Left kidney (tissue), 2 donors: Measurements from ENCODE around the gene PITPNM3. TPM values are rescaled to one million over a fixed set of nuclear protein-coding genes. Genes with fewer than 3 reads are reported as not detected.

Source experiments
- DNase-seq: peaks from one replicate; pipeline ENCODE4 v3.0.0-alpha.2; 2013
- polyA plus RNA-seq: library from polyadenylated mRNA; unstranded; fragments of 120-200 nt; gene quantifications from one replicate; pipeline ENCODE4 v1.2.1, GENCODE V29; 2013; ENCODE audit not compliant: insufficient read length

The PITPNM3 gene
- polyA plus RNA-seq, 1 donor, result 8.0 TPM

DNA sequence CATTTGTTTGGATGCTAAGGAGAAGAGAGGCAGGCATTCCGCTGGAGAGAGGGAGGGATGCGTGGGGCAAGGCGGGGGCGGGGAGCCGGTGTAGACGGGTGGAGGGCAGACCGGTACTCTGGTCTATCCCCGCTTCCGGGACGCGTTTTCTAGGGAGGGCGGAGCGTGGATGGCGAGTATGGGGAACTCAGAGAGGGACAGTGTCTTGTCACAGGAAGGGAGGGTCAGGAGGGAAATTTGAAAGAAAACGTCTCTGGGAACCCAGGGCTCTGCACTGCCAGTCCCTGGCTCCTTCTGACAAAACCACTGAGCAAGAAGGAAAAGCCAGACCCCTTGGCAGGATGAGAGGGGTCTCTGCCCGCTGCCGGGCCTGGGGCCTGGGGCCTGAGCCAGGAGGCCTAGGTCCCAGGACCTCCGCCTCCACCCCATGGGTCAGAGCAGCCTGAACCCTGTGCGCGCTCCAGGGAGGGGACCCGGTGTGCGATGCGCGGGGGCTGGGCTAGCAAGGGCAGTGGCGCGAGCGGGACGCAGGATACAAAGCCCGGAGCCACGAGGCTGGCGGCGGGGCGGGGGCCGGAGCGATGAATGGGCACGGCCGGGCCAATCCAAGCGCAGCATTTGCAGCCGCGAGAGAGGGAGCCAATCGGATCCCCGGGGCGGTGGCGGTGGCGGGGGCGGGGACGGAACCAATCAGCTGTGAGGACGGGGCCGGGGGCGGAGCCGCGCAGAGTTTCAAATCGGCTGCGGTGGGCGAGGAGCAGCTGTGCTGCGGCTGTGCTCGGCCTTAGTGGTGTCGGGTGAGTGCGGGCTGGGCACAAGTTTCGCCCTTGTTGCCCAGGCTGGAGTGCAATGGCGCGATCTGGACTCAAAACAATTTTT, 112.4 kb downstream of the PITPNM3 start, which contains the start of gene PIMREG:
Gene PIMREG, plus strand, starts transcription at position 764 of the 879 bp plus-strand sequence. CDS start 656 bp downstream, outside the sequence.
- peak; percentile 96 for DNase-seq

- no peak for DNase-seq
Measured at GRCh38 chr17:6442775-6443174, 113.6 kb downstream of the PITPNM3 start.

- DNase-seq, result peak; percentile 60
Measured at GRCh38 chr17:6439951-6440350, 116.4 kb downstream of the PITPNM3 start.

DNA sequence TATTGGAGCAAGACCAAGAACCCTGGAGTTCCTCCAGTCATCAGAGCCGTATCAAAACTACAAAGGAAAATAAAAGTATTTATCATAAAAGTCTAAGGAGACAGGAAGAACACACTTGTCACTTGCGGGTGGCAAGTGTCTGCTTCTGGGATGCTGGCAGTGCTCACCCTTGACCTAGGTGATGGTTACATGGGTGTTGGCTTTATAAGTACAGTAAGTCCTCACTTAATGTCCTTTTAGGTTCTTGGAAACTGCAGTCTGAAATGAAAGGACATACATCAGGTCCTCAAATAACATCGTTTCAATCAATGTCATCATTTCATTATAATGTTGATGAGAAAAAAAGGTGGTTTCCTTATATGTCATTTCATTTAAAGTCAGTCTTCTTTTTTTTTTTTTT, 118.4 kb downstream of the PITPNM3 start:
- DNase-seq, result no peak

DNA sequence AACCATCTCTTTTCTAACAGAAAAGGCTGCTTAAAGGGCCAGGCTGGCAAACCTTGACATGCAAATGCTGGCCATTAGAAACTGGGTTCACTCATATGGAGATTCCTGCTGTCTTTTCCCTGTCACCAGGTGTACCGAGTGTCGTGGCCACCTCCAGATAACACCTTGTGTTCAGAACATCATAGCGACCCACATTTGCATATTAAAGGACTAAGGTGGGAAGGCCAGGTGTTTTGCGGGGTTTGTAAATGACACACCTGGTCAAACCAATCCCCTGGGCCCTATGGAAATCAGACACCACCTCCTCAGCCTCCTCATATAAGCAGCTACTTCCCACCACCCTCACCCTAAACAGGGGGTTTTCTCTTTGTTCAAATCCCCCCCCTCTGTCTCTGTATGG, 118.9 kb downstream of the PITPNM3 start:
- no peak for DNase-seq

DNA sequence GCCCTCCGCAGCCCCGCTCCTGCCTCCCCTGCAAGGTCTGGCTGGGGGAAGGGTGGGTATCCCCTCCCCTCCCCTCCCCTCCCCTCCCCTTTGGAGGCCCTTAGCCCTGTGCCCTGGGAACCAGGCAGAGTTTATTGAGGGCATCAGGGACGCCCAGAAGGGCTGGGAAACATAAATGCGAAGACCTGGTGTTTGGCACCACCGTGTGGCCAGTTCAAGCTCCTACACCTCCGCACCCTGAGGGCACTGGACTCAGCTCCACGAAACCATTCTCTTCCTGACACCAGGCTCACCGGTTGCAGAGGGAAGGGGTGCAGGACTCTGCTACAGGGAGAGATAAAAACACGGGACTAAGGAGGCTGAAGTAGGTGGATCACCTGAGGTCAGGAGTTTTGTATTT, 120.4 kb downstream of the PITPNM3 start:
- DNase-seq, result no peak

- no peak for DNase-seq
Measured at GRCh38 chr17:6435051-6435450, 121.3 kb downstream of the PITPNM3 start, which contains the start of gene AIPL1. Gene AIPL1, minus strand, starts transcription at chr17:6435121. Its CDS starts 17 bp downstream, at chr17:6435104.

- DNase-seq, result no peak
Measured at GRCh38 chr17:6430769-6431168, 125.6 kb downstream of the PITPNM3 start.

DNA sequence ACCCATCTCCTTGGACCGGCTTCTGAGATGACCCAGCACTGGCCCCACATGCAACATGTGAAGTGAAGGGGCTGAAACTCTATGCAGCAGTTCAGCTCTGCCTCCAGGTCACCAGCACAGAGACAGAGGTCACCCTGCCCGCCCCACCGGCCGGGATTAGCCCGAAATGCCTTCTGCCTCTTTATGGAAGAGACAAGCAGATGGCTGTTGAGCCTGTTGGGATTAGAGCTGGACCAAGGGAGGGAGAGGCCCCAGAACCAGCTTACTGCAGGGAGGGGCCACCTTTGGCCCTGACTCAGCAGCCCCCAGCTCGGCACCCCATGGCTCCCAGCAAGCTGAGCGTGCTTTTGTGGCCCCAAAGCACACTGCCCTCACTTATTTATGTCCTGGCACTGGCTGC, 127.1 kb downstream of the PITPNM3 start:
- DNase-seq, result no peak

DNA sequence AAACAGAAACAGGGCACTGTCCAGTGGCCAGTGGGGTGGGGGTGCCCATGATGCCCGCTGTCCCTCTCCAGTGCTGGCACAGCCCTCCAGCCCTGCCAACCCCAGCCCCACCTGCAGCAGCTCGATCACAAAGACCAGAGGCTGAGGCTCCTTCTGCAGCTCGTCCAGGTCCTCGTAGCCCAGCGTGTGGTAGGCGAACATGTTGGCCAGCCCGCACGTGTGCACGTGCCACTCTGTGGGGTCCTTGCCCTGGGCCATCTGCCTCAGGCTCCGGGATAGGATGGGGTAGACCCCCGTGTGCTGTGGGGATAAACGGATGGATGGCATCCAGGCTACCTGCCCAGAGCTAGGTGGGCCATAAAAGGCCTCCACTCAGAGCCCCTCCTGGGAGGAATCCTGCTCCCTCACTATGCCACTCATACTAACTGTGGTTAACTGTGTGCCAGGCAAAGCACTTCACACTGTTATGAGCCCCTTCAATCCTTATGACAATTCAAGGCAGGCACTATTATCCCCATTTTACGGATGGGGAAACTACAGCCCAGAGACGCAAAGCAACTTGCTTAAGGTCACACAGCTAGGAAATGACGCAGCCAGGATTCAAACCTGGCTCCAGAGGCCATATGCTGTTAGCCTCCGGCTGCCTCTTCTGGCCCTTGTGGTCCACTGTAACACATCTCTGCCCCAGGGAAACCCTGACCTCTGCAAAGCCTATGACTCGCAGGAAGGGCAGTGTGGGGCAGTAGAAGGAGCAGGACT, 128.0 kb downstream of the PITPNM3 start:
- DNase-seq, result no peak

DNA sequence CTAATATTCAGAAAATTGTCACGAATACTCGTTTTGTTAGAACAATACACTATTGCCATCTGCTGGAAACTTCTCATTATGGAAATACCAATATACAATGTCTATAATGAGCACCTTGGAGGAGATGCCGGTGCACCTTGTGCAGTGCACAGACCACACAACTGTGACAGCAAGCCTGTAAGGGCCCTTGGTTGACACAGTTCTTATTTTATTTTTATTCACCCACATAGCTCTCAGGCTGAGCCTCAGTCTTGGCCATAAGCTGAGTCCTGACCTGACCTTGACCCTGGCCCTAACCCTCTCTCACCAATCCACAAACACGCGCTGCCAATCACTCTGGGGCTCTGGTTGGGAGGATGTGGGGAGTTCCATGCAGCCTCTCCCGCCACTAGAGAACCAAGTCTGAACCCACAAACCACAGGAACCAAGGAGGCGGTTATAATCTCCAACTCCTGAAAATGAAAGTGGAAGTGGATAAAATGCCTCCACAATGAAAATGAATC, 129.0 kb downstream of the PITPNM3 start:
- no peak for DNase-seq

DNA sequence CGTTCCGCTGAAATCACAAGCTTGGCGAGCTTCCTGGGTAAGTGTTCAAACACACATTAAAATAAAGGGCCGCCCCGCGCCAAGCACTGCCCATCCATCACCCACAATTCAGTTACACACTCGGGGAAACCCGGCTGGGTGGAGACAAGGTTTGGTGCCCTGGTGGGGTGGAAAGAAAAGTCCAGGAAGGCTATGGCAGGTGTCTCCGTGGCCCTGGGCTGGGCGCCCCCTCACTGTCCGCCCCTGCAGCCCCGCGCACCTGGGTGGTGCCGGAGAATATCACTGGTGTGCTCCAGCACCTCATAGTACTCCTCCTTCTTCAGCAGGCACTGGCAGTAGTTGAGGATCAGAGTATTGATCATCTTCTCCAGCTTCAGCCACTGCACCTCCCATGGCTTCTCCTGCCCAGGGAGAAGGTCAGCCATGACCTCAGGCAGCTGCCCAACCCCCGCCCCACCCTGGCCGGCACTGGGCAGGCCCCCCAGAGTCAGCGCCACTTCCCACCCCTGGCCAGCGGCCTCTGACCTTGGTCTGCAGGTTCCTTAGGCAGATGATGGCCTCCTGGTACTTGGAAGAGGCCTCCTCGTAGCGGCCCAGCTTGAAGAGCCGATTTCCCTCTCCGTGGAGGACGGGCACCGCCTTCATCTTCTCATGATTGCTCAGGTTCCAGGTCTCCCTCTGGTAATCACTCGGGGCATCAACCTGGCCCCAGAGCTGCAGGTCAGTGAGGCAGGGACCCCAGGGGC, 129.8 kb downstream of the PITPNM3 start:
- no peak for DNase-seq

DNA sequence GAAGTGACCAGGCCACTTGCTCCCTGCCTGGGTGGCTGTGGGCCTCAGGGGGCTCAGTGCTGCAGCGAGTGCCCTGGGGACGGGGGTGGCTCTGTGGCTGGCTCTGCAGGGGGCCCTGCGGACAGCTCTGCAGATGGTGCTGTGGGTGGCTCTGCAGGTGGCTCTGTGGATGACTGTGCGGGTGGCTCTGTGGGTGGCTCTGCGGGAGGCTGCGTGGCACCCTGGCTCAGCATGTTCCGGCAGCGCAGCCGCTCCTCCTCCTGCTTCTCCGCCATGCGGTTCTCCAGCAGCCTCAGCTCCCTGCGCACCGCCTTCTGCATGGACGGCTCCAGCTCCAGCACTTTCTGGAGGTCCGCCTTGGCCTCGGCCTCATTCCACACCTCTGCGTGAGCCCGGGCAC, 130.9 kb downstream of the PITPNM3 start:
- DNase-seq, result no peak

DNA sequence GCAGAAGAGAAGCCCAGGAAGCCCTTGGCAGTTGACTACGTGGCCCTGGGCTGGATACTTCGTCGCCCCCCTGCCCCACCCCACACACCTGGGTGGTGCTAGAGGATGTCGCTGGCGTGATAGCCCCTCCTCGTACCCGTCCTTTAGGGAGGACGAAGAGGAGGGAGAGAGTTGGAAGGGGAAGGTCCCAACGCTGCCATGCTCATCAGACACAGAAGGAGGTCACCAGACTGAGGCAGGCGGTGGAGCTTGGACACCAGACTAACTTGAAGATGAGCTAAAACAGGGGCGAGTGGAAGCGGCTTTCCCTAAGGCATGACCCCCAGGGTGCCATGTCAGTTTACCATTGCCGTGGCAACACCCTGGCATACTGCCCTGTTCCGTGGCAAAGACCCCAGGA, 132.4 kb downstream of the PITPNM3 start:
- DNase-seq, result no peak

DNA sequence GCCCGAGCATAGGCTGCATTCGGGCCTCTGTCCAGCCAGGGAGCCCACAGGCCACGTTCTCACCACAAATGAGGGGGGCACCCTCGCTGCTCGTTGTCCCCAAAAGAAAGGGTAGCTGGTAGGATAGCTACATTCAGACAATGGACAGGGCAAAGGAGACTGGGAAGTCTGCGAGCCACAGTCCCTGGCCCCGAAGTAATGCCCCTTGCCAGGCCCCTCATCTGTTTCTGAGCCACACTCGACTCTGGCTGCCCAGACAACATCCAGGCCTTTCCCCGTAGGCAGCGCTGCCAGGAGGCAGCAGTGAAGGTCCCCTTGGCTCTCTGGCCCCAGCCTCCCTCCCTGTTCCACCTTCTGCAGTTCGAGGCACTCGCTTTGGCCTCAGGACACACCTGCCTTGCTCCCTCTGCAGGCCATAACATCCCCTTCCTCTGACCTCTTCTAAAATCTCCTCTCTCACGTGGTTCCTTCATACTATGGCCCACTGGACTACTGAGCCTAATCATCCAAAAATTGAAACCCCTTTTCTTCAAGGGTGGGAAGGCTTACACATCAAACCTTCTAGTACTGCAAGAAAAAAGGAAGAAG, 133.6 kb downstream of the PITPNM3 start:
- no peak for DNase-seq

GRCh38 chr17:6421700-6422604, 134.4 kb downstream of the PITPNM3 start:
- DNase-seq, result peak; percentile 75

GRCh38 chr17:6420173-6420641, 136.1 kb downstream of the PITPNM3 start:
- no peak for DNase-seq

DNA sequence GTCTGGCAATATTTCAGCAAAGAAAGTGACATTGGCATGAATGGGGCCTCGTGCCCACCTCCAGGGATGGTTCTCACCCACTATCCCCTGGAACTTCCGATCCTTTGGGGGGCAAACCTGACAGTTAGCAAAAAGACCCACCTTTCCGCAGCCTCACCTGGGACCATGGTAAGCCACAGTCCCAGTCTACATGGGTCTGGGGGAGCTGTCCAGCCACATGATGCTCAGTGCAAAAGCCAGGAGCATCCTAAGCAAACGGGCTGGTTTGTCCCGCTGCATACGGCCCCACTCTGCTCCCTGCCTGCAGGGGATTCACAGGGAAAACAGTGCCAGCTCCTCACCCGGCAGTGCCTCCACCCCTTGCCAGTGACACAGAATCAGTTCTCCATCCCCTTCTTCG, 140.7 kb downstream of the PITPNM3 start:
- no peak for DNase-seq

DNA sequence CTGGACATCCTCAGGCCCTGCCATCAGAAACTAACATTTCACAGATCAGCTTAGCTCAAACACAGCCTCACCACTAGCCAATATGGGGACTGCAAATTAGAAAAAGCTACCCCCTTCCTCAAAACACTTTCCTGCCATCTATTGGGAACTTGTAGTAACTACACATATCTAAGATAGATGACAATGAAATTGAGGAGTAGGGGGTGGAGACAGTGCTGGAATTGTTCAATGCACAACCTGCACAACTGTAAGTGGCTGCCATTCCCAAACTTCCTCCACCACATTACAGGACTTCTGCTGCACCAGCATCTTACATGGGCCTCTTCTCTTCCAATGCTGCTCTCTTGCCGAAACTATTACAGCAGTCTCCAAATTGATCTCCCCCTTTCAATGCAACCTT, 143.3 kb downstream of the PITPNM3 start:
- DNase-seq, result peak; percentile 17

GRCh38 chr17:6408735-6409134, 147.6 kb downstream of the PITPNM3 start:
- no peak for DNase-seq

GRCh38 chr17:6408276-6408675, 148.1 kb downstream of the PITPNM3 start:
- no peak for DNase-seq
